ENCODE measurements around the gene APOC3. TPM values are rescaled to one million over a fixed set of nuclear protein-coding genes. Genes with fewer than 3 reads are reported as not detected.

The APOC3 gene
- total RNA-seq, 1 experiment from 2014 or later = 3.5 TPM

- Histone ChIP-seq H3K4me3 (replicated peaks in 1 of 2; ENCODE audit: low read depth in 1 of 2, low read length in 2 of 2) (no peak overlapping the region), H3K9me3 (ENCODE audit: control insufficient read depth in 1 of 2, insufficient read depth in 1 of 2, low read depth in 1 of 2, low read length in 2 of 2) (no peaks in the 10 kb centered on the region), H2AFZ (ENCODE audit: low read depth, low read length, poor library complexity, severe bottlenecking) (no peak overlapping the region), H3K4me1 (ENCODE audit: control insufficient read depth in 1 of 2, insufficient read depth in 2 of 2, low read length in 2 of 2) (no peaks in the 10 kb centered on the region), H3K36me3 (ENCODE audit: control insufficient read depth in 1 of 2, insufficient read depth in 2 of 2, low read length in 2 of 2) (no peaks in the 10 kb centered on the region), H3K27ac (ENCODE audit: low read depth, low read length) (no peak overlapping the region), H3K27me3 (ENCODE audit: insufficient read depth, low read length) (no peaks in the 10 kb centered on the region), H3K4me2 (ENCODE audit: low read length) (no peak overlapping the region), H3K79me2 (ENCODE audit: insufficient read depth, low read length) (no peaks in the 10 kb centered on the region), H4K20me1 (ENCODE audit: insufficient read depth) (no peaks in the 10 kb centered on the region), H3K9me2 (ENCODE audit: insufficient read depth) (no peaks in the 10 kb centered on the region), H3K9ac (ENCODE audit: low read length) (no peak overlapping the region)
- no TSS peak for BruUV-seq (replicated peaks)
- DNase-seq (ENCODE audit: low read depth, low spot score) (no peak), ATAC-seq (no peak)
- ChIA-PET CTCF (no interaction called here), RAD21 (ENCODE audit: low non-redundant PET in 1 of 2, low total read pairs in 2 of 2, uncharacterized antibody in 2 of 2, unreplicated experiment in 2 of 2) (no interaction called here), POLR2A (no interaction called here)
- TF ChIP-seq POLR2AphosphoS5 (IDR thresholded peaks at IDR 0.05; ENCODE audit: low read depth, low read length) (no peak), FOSL1 (IDR thresholded peaks at IDR 0.05; ENCODE audit: low read depth) (no peak), RAD21 (IDR thresholded peaks at IDR 0.05; ENCODE audit: low read depth) (no peak), TCF7L2 (IDR thresholded peaks at IDR 0.05; ENCODE audit: borderline replicate concordance, extremely low read depth, insufficient read depth, insufficient read length) (no peak), REST (IDR thresholded peaks at IDR 0.05; ENCODE audit: low read depth) (no peak)
- intact Hi-C loops (cut with micrococcal nuclease) = no loop called here
These were observed 2.2 kb upstream of the APOC3 start for GRCh38 chr11:116827461-116827860.

Data from HCT116 (cell line).